Chondrocyte (in vitro differentiated cells): ENCODE results near the gene DPP4. TPM values are rescaled to one million over a fixed set of nuclear protein-coding genes. Genes with fewer than 3 reads are reported as not detected.

ENCODE experiments used
- DNase-seq: peaks from one replicate; pipeline ENCODE4 v3.0.0; 2021; ENCODE audit warnings: mixed read lengths, low spot score
- H3K27ac Mint-ChIP-seq: one replicate; pipeline ENCODE4 v1.8.0; 2021; ENCODE audit warnings: mild to moderate bottlenecking, moderate library complexity, mixed read lengths; ENCODE audit not compliant: unreplicated experiment
- H3K27me3 Mint-ChIP-seq: 2 replicates; pipeline ENCODE4 v1.8.0; 2021; ENCODE audit warnings: low read depth, mixed read lengths
- H3K36me3 Mint-ChIP-seq: 2 replicates; pipeline ENCODE4 v1.8.0; 2021; ENCODE audit warnings: low read depth, mixed read lengths
- H3K4me1 Mint-ChIP-seq: 2 replicates; pipeline ENCODE4 v1.8.0; 2021; ENCODE audit warnings: low read depth, mild to moderate bottlenecking, mixed read lengths
- H3K4me3 Mint-ChIP-seq: one replicate; pipeline ENCODE4 v1.8.0; 2021; ENCODE audit warnings: mild to moderate bottlenecking, moderate library complexity, mixed read lengths; ENCODE audit not compliant: unreplicated experiment
- H3K9me3 Mint-ChIP-seq: 2 replicates; pipeline ENCODE4 v1.8.0; 2021; ENCODE audit warnings: low read depth, mixed read lengths
- CTCF ChIP-seq: fragments of 200-600 bp; sonication (generic); IDR thresholded peaks from 2 replicates; pipeline ENCODE4 v1.5.0; 2021; ENCODE audit warnings: antibody characterized with exemption, mild to moderate bottlenecking, moderate library complexity
- total RNA-seq: library from RNA; stranded (reverse); gene quantifications from 3 replicates; pipeline ENCODE4 v1.2.1, GENCODE V29; 2021

Gene DPP4
- total RNA-seq, 1 donor from 2014 or later: 0.42 TPM

- Mint-ChIP-seq H3K4me1 (peaks cover 17% of the 10 kb centered on the region), H3K27ac (no peak overlapping the region), H3K27me3 (no peaks in the 10 kb centered on the region), H3K36me3 (no peaks in the 10 kb centered on the region), H3K9me3 (no peaks in the 10 kb centered on the region), H3K4me3 (no peak overlapping the region)
- no peak for DNase-seq
- TF ChIP-seq CTCF: no peak
Measured at GRCh38 chr2:162092008-162092390, 18.0 kb upstream of the DPP4 start.

- DNase-seq: no peak
- no peak overlapping the region for H3K27ac Mint-ChIP-seq
- no peak overlapping the region for H3K4me3 Mint-ChIP-seq
- H3K9me3 Mint-ChIP-seq: no peaks in the 10 kb centered on the region
- no peaks in the 10 kb centered on the region for H3K27me3 Mint-ChIP-seq
- no peaks in the 10 kb centered on the region for H3K36me3 Mint-ChIP-seq
- no peak for TF ChIP-seq CTCF
- H3K4me1 Mint-ChIP-seq: peaks cover 17% of the 10 kb centered on the region
Measured at GRCh38 chr2:162091325-162092007, 17.5 kb upstream of the DPP4 start.

GRCh38 chr2:162090109-162090508 lies 16.1 kb upstream of the DPP4 start:
- Mint-ChIP-seq H3K4me1 (peaks cover 17% of the 10 kb centered on the region), H3K27ac (no peak overlapping the region), H3K27me3 (no peaks in the 10 kb centered on the region), H3K36me3 (no peaks in the 10 kb centered on the region), H3K4me3 (no peak overlapping the region), H3K9me3 (no peaks in the 10 kb centered on the region)
- TF ChIP-seq CTCF: no peak
- no peak for DNase-seq

- H3K27me3 Mint-ChIP-seq: peaks cover 9% of the 10 kb centered on the region
- no peak for DNase-seq
- no peak for TF ChIP-seq CTCF
- no peak overlapping the region for H3K27ac Mint-ChIP-seq
- peaks cover 1% of the 10 kb centered on the region for H3K4me1 Mint-ChIP-seq
- H3K4me3 Mint-ChIP-seq: no peak overlapping the region
- H3K9me3 Mint-ChIP-seq: peaks cover 3% of the 10 kb centered on the region
- no peaks in the 10 kb centered on the region for H3K36me3 Mint-ChIP-seq
Measured at GRCh38 chr2:162086904-162087303, 12.9 kb upstream of the DPP4 start.

- Mint-ChIP-seq H3K27ac (no peak overlapping the region), H3K36me3 (no peaks in the 10 kb centered on the region), H3K9me3 (peaks cover 3% of the 10 kb centered on the region), H3K4me3 (no peak overlapping the region), H3K27me3 (peaks cover 12% of the 10 kb centered on the region), H3K4me1 (no peaks in the 10 kb centered on the region)
- no peak for TF ChIP-seq CTCF
- DNase-seq: no peak
Measured at GRCh38 chr2:162085090-162085891, 11.3 kb upstream of the DPP4 start.
